ENCODE measurements around the gene MSRB3. TPM values are rescaled to one million over a fixed set of nuclear protein-coding genes. Genes with fewer than 3 reads are reported as not detected.
"Not testable (repeated sequence)": the region's sequence is repeated elsewhere in the genome, so short reads cannot be mapped to it uniquely, and the experiment has no call there.

Gene MSRB3
- total RNA-seq, result not detected in 2 replicates

- intact Hi-C loops (cut with micrococcal nuclease), result no loop called here
Observed at GRCh38 chr12:65278576-65279368, at the start of gene MSRB3. TSS of gene MSRB3 (plus strand) at chr12:65278683. CDS start at chr12:65308580, 29,897 bp downstream.

- intact Hi-C loops (cut with micrococcal nuclease), result no loop called here
Observed at GRCh38 chr12:65229441-65229840, 49.0 kb upstream of the MSRB3 start.

GRCh38 chr12:65232476-65233077, 45.9 kb upstream of the MSRB3 start:
- intact Hi-C loops (cut with micrococcal nuclease), result loop anchor here (1.0 to 5.0 kb wide), 4 partner anchors 64 to 430 kb away; partner anchors contain the start of genes LEMD3 and WIF1

- intact Hi-C loops (cut with micrococcal nuclease), result no loop called here
Observed at GRCh38 chr12:65237153-65237552, 41.3 kb upstream of the MSRB3 start.

GRCh38 chr12:65238609-65239008, 39.9 kb upstream of the MSRB3 start:
- intact Hi-C loops (cut with micrococcal nuclease), result no loop called here

- intact Hi-C loops (cut with micrococcal nuclease), result no loop called here
Observed at GRCh38 chr12:65248656-65249633, 29.5 kb upstream of the MSRB3 start.

- intact Hi-C loops (cut with micrococcal nuclease), result no loop called here
Observed at GRCh38 chr12:65252515-65252914, 26.0 kb upstream of the MSRB3 start.

GRCh38 chr12:65257986-65258385, 20.5 kb upstream of the MSRB3 start:
- intact Hi-C loops (cut with micrococcal nuclease), result no loop called here

GRCh38 chr12:65259501-65259900, 19.0 kb upstream of the MSRB3 start:
- intact Hi-C loops (cut with micrococcal nuclease), result no loop called here

GRCh38 chr12:65263777-65264176, 14.7 kb upstream of the MSRB3 start:
- intact Hi-C loops (cut with micrococcal nuclease), result no loop called here

- intact Hi-C loops (cut with micrococcal nuclease), result no loop called here
Observed at GRCh38 chr12:65266408-65266807, 12.1 kb upstream of the MSRB3 start.

GRCh38 chr12:65269603-65270002, 8.9 kb upstream of the MSRB3 start:
- intact Hi-C loops (cut with micrococcal nuclease), result no loop called here

- intact Hi-C loops (cut with micrococcal nuclease), result no loop called here
Observed at GRCh38 chr12:65274602-65275272, 3.7 kb upstream of the MSRB3 start.

GRCh38 chr12:65275627-65276026, 2.9 kb upstream of the MSRB3 start:
- intact Hi-C loops (cut with micrococcal nuclease), result no loop called here

- intact Hi-C loops (cut with micrococcal nuclease), result no loop called here
Observed at GRCh38 chr12:65276916-65277530, 1.5 kb upstream of the MSRB3 start.

- intact Hi-C loops (cut with micrococcal nuclease), result no loop called here
Observed at GRCh38 chr12:65277994-65278575, 398 bp upstream of the MSRB3 start.

- intact Hi-C loops (cut with micrococcal nuclease), result no loop called here
Observed at GRCh38 chr12:65279369-65280112, 1.1 kb downstream of the MSRB3 start.

- intact Hi-C loops (cut with micrococcal nuclease), result no loop called here
Observed at GRCh38 chr12:65280306-65280705, 1.8 kb downstream of the MSRB3 start.

GRCh38 chr12:65282840-65283239, 4.4 kb downstream of the MSRB3 start:
- intact Hi-C loops (cut with micrococcal nuclease), result no loop called here

GRCh38 chr12:65285532-65285931, 7.0 kb downstream of the MSRB3 start:
- intact Hi-C loops (cut with micrococcal nuclease), result not testable (repeated sequence)
